TTC549 (cell line): ENCODE measurements around the gene MINAR2.

ENCODE experiments used
- FAIRE-seq: peaks from 2 replicates; lab custom pipeline; 2012; peaks lifted over from hg19 to GRCh38; lab: Jason Lieb, UNC

Gene MINAR2

GRCh38 chr5:129747572-129748407, at the start of gene MINAR2:
Gene MINAR2 (plus strand): TSS chr5:129748094. CDS start chr5:129748191, 97 bp downstream.
- FAIRE-seq: no peak

DNA sequence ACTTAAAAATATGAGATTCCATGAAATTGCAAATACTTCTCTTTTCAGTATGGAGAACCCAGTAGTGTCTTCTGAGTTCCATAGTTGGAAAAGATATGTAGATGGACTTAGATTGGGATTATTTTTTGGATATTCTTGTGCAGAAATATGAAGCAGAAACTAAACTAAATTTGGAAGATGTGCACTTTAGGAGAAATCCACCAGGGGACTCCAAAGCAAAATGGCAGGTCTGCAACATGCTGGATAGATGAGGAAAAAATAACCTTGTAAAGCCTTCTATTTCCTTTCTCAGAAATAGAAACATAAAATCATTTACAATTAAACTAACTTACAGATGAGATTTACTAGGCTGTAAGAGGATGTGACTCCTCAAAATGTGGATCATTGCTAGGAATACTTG, 49.2 kb upstream of the MINAR2 start:
- FAIRE-seq: no peak

DNA sequence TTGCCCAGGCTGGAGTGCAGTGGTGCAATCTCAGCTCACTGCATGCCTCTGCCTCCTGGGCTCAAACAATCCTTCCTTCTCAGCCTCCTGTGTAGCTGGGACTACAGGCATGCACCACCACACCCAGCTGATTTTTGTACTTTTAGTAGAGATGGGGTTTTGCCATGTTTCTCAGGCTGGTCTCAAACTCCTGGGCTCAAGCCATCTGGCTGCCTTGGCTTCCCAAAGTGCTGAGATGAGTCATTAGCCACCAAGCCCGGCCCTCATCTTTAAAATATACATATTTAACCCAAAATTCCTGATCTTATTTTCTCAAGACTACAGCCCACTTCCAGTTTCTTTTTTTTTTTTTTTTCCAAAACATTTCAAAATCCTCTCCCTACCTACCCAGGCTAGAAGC, 31.7 kb upstream of the MINAR2 start:
- FAIRE-seq: no peak

GRCh38 chr5:129716651-129717050, 31.2 kb upstream of the MINAR2 start:
- no peak for FAIRE-seq

GRCh38 chr5:129717751-129718310, 30.1 kb upstream of the MINAR2 start:
- no peak for FAIRE-seq

DNA sequence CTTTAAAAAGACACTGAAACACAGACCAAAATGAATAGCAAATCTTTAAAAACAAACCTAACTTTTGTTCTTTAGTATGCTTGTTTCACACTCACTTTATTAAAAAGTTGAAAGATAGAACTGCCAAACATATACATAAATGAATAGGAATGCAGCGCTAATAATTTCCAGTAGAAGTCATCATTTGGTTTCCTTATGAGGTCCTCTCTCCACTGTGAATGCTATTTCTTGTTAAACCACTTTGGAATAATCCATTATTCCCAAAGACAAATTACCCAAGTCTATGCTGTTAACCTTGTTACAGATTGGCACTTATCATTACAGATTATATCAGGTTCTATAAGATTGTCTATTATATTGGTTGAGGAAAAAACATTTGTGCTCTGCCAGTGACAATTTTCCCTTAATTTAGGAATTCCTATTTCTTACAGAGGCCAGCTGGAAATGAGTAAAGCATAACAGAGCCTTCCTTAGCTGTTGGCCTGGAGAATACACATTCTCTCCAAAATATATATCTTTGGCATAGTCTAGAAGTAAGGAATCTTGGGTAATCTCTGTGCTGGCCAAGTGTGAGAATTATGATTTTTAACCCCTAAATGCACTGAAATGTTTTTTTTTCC, 29.3 kb upstream of the MINAR2 start:
- FAIRE-seq: no peak

- FAIRE-seq: no peak
These were observed 23.7 kb upstream of the MINAR2 start for GRCh38 chr5:129724222-129724621.

GRCh38 chr5:129724647-129725046, 23.2 kb upstream of the MINAR2 start:
- no peak for FAIRE-seq

GRCh38 chr5:129739773-129740172, 8.1 kb upstream of the MINAR2 start:
- FAIRE-seq: no peak

DNA sequence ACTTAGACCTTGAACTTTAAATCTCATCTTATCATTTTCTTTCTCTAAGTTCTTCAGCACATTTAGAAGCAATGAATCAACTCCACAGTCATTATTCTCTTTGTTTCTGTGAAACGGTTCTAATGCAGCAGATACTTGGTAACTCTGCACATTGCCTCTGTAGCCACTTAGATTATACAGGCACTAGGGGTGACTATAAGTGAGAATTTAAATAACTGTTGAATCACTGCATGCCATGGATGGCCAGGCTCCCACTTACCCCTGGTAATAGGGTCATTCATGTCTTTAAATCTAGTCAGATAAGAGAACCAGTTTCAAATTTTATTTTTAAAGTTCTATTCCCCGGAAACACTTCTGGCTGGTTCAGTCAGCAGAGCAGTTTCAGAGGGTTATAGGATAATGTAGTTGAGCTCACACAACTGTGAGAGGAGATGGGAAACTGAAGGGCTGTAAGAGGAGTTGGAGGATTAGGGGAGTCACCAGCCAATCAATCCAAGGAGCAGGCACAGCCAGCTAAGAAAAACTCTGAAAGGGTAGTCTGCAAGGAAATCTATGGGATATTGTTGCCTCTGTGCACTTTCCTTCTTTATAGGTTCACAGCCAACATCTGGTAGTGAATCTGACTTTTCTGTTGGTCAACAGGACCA, 4.2 kb upstream of the MINAR2 start:
- no peak for FAIRE-seq

DNA sequence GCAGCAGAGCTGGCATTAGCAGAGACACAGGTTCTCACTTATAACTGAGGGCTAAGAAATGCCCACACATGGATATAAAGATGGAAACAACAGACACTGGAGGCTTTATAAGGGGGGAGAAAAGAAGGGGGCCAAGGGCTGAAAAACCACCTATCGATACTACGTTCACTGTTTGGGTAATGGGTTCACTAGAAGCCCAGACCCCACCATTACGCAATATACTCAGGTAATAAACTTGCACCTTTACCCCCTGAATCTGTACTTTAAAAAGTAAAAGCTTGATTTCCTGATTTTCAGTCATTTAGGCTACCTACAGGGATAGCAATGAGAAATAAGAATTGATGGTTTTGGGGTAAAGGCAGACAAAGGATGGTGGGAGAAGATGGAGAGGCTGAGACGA, 1.9 kb upstream of the MINAR2 start:
- no peak for FAIRE-seq

GRCh38 chr5:129746876-129747275, 1.0 kb upstream of the MINAR2 start:
- no peak for FAIRE-seq

DNA sequence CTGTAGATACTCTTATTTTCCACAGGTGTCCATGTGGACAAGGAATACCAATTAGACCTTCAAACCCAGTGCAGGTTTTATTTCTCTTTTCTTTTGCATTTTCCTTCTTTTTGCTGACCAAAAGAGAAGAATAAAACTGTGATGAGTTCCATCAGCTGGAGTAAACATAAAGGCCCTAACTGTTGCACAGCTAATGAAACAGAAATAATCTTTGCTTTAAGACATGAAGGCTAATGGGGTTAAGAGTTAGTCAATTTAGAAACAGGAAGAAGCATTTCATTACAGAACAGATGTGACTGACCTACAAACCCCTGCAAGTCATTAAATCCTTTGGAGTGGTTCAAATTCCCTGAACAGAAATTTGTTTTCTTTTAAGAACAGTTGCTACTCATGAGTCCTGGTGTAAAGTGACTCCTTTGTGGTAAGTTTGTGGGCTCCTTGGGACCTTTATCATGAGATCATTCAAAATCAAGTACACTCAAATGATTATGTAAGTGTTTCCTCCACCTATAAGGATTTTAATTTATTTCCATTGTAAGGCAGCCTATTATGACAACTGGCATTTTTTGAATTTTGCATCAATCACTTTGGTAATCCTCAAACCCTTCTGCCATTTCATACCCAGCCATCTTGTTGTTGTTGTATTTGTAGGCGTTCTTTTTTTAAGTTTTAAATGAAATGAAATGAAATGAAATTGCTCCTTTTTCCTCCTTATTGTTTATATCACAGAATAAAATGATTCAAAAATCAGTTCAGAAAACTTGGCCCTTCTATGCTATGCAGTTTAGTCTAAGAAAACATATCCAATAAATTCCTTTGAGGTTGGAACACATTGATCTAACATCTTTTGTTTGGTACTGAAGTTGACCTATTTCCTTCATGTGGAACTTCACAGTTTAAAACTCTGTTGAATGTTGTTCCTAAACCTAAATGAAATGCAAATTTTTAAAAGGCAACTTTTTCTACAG, 1.3 kb downstream of the MINAR2 start:
- FAIRE-seq: no peak

- FAIRE-seq: no peak
These were observed 12.9 kb downstream of the MINAR2 start for GRCh38 chr5:129760636-129761325.

DNA sequence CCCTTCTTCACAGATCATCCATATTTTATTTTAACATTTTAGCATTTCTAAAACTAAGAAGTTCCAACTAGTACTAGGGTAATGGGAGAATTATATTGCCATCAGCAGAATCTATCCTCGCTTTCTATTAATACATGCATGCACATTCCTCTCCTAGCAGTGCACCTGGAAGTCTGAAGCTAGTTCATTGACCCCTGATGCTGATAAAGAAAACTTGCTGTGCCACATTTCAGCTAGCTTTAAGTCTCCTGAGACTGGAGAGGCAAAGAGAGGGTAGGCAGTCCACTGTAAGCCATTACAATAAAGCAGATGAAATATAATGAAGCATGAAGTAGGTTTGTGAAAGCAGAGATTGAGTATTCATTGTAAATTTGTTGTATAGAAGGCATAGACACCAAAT, 15.8 kb downstream of the MINAR2 start:
- no peak for FAIRE-seq

DNA sequence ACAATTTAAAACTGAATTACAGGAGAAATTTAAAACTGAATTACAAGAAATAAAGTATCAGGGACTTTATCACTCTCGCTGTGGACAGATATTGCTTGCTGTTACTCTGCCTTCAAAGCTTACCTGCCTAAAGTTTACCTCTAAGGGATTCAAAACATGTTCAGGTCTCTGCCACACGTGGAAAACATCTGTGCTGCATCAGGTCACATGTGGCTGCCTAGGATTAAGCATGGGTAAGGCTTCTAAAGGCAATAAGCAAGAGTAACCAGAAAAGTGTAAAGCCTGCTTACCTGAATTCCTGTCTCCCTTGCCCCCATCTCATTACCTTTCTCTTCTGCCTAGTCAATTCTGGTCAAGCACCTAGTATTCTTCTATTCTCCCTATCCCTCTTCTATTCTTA, 18.9 kb downstream of the MINAR2 start:
- FAIRE-seq: no peak

DNA sequence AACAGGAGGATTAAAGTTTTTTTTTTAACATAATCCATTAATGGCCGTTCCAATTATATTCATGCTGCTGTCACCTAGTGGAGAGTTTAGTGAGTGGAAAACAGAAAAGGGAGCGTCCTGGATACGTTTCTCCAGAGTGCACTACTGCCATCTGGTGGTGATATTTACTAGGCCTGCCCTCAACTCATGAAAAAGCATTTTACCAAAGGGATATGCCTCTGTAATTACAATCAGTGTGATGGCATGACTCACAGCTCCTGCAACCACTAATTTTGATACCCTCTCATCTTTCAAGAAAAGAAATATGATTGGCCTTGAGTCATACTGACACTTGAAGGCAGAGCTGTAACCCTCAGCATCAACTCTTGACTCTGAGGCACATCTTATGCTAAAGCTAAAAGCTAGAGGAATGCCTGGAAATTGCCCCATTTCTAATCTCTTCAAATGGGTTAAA, 20.1 kb downstream of the MINAR2 start:
- peak; percentile 88 for FAIRE-seq

GRCh38 chr5:129768735-129769134, 20.8 kb downstream of the MINAR2 start:
- no peak for FAIRE-seq

DNA sequence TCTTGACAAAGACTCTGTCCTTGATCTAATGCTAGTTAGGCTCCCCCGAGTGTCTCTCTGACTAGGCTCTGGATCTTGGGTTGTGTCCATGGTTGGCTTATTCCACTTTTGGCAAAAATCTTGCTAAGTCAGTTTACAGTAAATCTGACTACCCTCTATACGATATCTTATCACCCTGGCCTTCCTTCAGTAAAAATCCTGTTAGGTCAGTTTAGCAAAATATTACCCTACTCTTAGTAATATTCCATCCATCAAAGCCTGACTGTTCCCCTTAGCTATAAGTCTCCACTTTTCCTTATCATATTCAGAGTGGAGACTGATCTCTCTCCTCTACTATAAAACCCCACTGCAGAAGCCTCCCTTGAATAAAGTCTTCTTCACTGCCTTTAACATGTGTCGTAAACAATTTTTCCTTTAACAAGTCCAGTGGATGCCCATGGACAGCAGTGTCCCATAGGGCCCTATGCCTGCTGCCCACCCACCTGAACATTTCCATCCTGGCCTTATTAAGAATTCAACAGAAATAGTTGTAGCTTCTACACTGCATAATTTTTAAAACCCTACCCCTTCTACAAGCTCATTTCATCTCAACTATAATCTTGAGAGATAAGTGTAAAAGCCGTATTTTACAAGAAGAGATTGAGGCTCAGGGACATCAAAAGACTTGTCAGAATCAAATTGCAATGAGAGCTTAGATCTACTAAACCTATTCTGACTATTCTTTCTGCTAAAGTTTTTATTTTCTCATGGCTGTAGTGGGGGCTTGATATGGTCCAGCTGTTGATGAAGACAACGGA, 22.3 kb downstream of the MINAR2 start:
- no peak for FAIRE-seq
